ENCODE results near the gene AMPD3.

AMPD3 gene

DNA sequence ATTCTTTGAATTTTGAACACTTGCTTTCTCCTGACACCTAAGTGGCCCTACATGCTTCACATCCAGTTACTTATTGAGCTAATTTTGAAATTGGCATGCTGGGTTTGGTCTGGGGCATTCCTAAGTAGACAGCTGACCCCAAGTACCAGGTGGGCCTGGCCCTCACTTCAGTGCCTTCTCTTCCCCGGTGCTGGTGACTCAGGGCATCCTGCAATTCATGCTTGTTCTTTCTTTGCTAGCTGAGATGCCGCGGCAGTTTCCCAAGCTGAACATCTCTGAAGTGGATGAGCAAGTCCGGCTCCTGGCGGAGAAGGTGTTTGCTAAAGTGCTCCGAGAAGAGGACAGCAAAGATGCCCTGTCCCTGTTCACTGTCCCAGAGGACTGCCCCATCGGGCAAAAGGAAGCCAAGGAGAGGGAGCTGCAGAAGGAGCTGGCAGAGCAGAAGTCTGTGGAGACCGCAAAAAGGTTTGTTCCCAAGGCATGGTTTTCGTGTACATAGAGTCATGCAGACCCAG lies 6.3 kb downstream of the AMPD3 start:
- DNase-seq (ENCODE audit: low spot score) = no peak

DNA sequence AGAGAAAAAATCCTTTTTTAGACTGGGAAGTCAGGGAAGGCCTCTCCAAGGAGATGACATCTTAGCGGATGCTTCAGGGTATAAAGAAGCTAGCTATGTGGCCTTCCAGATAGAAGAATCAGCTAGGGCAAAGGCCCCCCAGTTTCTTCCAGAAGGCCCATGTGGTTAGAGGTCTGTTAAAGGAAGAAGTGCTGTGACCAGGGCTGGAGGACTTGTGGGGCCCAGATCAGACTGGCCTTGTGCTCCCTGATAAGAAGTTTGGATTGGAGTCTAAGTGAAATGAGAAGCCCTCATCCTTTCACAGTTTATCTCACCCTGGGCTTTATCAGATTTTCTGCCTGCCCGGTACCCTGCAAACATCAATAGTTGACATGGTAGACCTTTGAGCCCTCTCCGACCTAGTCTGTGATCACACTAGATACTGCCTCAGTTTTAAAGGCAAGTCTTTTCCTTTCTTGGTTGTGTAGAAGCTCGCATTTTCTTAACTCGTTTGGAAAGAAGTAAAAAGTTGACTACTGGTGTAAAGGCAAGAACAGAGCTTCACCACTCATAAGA lies 7.8 kb downstream of the AMPD3 start:
- no peak for DNase-seq (ENCODE audit: low spot score)

DNA sequence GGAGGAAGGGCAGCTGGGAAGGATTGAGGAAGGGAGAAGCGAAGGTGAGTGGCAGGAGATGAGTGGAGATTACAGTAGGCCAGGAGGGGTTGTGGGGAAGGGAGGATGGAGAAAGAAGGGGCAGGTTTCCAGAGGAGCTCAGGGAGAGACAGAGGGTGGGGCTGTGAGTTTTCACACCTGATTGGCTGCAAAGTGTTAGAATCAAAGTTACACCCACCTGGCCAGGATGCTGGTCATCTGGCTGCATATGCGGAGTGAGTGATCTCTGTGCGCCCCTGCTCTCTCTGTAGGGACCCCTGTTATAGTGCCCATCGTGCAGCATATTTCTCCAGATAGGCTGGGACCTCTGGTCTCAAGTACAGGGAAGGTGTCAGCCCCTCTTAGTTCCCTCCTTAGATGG lies 18.3 kb downstream of the AMPD3 start:
- DNase-seq (ENCODE audit: low spot score) = no peak

DNA sequence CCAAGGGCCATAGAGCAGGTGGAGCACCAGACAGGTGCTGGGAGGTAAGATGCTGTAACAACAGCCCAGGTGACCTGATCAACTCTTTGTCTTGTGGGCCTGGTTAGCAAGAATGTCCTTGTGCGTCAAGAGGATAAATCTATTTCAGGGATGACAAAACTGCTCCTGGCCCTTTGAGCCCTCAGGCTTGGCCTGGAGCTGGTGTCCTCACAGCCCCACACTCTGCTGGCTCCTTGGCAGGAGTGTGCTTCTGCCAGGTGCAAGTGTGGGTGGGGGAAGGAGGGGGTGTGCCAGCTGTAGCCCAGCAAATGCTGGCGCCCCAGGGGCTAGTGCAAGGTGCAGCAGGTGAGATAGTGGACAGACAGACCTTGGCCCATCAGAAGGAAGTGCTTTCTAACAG lies 19.5 kb downstream of the AMPD3 start:
- no peak for DNase-seq (ENCODE audit: low spot score)

DNA sequence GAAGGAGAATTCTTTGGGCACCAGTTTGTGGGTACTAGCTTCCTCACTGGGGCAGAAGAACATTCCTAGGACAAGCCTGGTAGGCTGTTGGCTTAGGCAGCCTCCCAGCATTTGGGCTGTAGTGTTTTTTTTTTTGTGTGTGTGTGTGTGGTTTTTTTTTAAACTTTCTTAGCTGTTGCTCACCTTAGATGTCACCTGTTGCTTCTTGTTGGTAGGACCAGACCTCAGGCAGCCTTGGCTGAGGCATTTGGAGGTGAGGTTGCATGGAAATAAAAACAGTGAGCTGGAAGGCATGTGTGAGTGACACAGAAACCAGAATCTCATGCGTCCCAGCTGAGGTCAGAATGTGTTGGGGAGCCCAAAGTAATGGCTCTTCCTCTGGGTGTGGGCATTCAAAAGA lies 21.3 kb downstream of the AMPD3 start:
- DNase-seq (ENCODE audit: low spot score) = no peak

DNA sequence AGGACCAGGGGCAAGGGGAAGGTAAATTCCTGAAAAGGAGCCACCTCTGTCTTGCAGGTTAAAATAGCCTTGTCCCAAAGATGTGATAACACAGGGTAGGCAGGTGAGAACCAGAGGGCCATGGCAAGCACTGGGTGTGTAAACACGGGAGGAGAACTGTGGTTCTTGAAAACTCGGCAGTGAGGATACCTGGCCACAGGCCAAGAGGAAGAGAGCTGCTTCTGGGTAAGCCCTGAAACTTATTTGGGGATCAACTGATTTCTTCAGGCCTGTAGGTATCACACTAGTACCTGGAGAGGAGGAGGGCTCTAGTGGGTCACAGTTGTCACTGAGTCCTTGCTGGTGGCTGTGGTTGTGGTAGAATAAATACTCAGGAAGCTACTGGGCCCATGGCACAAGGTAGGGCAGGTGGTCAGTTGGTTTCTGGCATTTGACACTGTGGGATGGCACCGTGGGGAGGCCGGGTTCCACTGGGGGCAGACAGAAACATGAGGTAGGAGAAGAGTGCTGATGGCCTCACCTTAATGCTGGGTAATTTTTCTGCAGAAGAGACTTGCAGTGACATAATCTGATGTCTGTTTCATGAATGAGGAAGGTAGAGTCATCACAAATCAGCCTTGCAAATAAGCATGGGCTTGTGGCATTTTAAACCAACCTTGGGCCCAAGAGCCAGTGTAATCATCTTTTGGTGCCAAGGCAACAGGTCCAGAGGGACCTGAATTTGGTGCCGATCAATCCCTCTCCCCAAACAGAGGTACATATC lies 22.0 kb downstream of the AMPD3 start:
- DNase-seq (ENCODE audit: low spot score) = no peak

DNA sequence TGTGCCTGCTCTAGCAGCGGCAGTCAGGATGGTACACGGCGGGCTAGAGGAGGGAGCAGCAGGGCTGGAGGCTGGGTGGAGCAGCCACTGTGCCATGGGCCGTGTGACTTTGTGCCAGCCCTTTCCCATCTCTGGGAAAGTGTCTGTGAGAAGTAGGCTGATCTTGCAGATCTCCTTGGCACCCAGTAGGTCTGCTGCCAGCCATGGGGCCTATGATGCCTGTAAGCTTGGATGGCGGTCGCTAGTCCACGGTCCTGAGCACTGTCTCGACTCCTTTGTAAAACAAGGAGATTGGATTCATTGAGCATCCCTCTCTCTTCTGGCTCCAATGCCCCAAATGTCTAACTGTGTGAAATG lies 22.6 kb downstream of the AMPD3 start:
- DNase-seq (ENCODE audit: low spot score) = no peak

DNA sequence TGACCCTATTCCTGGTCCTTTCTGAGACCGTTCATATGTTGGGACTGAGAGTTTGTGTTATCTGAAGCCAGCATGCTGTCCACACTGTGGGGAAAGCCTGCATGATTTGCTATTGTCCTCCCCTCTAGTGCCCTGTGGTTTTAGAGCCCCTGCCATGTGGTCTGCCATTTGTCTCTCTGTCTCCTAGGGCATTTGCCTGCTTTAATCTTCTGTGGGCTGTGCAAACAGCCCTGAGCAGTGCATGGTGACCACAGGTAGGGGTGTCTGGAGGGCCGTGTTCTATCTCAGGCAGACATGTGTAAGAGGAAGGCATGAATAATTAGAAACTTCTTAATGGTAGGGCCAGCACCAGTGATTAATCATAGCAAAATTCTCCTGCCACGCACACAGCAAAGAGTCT lies 23.0 kb downstream of the AMPD3 start:
- DNase-seq (ENCODE audit: low spot score) = no peak

DNA sequence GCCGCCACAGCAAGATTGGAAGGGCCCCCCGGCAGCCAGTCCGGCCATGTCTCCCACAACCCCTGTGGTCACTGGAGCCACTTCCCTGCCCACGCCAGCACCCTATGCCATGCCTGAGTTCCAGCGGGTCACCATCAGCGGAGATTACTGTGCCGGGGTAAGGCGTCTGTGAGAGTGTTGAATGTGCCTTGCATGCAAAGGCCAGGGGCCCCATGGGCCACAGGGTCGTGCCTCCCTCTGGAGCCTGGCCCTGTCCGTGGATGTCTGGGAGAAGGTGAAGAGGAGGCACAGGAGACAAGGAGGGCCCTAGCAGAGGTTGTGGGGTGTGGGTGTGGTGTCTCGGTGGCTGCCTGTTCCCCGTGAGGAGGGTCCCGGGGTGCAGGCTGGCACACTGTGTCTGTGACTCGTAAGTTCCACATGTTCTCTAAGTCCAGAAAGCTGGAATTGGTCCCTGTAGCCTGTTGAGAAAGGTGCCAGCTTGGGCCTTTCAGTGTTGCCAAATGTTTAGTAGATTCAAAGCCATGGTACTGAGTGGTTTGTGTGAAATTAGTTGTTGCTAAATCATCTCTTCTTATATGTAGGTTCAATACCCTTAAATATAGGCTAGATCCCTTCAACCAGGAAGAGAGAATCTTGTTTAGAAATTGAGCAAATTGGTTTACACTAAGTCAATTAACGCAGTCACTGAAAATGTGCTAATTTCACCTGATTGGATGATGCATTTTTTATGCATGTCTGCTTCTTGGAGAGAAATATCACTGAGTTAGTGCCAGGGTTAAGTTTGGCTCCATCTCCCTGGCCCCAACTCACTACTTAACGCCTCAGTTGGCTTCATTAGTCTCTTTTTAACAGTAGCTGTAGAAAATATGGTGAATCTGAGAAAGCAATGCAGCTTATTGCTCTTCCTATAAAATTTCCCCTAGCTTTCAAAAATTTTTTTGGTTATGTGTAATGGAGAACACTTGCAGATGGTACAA lies 23.8 kb downstream of the AMPD3 start:
- peak; percentile 51 for DNase-seq (ENCODE audit: low spot score)

DNA sequence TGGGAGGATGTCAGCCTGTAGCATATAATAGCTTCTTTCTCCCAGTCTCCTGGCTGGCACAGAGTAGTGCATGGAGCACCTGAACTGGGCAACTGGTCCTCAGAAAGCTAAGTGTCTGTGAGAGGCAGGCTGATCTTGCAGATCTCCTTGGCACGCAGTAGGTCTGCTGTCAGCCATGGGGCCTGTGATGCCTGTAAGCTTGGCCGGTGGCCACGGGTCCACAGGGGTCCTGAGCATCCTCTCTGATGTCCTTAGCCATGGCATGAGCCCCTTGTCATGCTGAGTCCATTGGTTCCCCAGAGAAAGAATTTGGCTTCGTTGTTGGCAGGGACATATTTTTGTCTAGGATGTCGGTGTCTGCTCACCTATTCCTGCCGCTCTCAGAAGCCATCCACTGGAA lies 25.0 kb downstream of the AMPD3 start:
- no peak for DNase-seq (ENCODE audit: low spot score)

DNA sequence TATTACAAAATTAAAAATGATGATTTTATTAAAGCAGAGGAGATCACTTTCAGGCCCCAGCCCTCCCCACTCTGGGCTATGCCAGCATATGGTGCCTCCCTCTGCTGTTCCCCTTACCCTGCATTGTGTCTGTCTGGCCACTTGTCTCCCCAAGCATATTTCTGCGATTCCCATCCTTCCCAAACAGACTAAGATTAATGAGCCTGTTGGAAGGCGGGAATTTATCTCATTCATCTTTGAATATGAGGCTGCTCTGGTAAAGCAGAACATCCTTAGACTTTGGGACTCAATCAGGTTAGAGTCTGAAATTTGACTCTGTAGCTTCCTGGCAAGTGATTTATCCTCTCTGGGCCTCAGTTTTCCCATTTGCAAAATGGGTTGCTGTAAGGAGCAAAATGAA lies 25.7 kb downstream of the AMPD3 start:
- DNase-seq (ENCODE audit: low spot score) = no peak

DNA sequence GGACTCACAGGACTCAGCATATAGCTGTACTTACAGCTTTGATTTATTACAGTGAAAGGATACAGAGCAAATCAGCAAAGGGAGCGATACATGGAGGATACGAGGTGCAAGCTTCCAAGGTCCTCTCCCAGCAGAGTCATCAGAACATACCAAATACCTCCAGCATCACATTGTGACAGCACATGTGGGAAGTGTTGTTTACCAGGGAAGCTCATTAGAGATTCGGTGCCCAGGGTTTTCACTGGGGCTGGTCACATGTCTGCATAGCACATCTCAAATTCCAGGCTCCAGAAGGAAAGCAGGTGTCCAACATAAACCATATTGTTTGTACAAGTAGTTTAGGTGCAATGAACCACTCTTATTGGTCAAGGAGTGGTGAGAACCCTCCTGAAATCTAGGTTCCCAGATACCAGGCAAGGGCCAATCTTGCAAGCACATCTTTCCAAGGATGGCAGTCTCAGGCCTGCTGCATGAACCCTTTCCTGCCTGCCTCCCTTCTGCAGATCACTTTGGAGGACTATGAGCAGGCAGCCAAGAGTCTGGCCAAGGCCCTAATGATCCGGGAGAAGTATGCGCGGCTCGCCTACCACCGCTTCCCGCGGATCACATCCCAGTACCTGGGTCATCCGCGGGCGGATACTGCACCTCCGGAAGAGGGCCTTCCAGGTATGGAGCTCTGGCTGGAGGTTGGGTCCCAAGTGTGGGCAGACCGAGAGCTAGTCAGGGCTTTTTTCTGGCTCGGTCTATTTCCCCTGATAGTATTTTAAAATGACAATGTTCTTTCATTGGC lies 26.7 kb downstream of the AMPD3 start:
- DNase-seq (ENCODE audit: low spot score) = no peak

DNA sequence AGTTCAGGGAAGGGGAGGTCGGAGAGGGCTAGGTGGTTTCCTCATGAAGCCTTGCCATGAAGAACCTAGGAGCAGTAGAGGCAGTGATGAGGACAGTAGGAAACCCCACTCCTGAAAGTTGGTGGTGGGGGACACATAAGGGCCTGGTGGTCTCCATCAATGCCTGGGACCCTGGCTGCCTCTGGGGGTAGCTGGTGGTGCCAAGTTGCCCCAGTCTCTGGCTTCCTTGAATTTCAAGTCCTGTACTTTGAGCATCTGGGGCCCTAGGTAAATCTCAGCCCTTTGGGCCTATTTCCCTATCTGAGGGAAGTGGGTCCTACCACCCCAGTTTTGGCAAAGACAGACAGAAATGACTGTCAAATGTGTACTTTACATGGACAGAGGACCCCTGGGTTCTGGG lies 28.1 kb downstream of the AMPD3 start:
- no peak for DNase-seq (ENCODE audit: low spot score)

DNA sequence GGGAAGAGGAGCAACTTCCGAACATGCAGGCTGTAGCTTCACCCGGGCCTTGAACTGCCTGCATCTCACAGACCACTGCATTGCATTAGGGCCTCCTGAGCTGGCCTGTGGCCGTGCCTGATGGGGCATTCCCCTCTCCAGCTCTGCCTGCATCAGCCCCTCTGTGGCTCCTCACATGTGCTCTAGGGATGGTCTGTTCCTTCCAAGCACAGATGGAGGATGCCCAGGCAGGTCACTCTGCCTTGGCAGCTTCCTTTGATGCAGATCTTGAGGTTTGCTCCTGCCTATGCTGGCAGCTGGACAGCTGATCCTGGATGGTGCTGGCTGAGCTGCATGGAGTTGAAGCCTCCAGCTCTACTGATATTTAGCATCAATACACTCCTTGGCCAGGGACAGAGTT lies 28.5 kb downstream of the AMPD3 start:
- no peak for DNase-seq (ENCODE audit: low spot score)

DNA sequence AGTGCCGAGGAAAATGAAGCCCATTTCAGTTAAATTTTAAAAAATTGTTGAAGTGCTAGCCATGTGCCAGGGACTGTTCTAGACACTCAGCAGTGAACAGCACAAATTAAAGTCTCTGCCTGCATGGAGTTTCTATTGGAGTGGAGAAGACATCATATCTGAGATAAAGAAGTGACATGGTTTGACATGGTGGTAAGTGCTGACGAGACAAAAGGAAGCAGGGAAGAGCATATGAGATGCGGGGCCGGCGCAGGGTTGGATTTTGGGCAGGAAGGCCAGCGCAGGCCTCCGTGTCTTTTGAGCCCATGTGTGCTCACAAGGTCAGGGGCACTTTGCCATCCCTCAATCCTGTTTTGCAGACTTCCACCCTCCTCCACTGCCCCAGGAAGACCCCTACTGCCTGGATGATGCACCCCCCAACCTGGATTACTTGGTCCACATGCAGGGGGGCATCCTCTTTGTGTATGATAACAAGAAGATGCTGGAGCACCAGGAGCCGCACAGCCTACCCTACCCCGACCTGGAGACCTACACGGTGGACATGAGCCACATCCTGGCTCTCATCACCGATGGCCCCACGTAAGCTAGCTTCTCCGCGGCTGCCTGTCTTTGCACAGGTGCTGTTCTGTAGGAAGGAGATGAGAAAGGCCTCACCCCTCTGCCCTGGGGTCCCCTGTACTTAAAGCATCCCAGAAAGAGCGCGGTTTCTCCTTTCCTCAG lies 29.6 kb downstream of the AMPD3 start:
- DNase-seq (ENCODE audit: low spot score) = no peak

DNA sequence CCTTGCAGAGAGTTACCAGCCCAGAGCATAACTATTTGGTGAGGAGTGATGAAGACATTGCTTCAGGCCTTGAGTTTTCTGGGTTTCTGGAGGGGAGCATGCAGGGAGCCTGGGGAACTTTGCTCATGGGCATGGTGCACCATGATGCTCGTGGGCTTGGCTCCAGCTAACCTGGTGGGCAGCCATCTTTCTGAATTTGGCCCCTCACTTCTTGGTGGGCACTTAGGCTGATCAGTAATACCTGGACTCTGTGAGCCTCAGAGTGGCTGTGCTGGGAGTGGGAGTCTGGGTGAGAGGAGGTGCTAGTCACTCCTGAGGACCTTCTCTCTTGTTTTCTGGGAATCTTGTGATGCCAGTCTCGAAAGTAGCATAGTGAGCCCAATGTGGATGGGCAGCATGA lies 30.6 kb downstream of the AMPD3 start:
- DNase-seq (ENCODE audit: low spot score) = no peak

DNA sequence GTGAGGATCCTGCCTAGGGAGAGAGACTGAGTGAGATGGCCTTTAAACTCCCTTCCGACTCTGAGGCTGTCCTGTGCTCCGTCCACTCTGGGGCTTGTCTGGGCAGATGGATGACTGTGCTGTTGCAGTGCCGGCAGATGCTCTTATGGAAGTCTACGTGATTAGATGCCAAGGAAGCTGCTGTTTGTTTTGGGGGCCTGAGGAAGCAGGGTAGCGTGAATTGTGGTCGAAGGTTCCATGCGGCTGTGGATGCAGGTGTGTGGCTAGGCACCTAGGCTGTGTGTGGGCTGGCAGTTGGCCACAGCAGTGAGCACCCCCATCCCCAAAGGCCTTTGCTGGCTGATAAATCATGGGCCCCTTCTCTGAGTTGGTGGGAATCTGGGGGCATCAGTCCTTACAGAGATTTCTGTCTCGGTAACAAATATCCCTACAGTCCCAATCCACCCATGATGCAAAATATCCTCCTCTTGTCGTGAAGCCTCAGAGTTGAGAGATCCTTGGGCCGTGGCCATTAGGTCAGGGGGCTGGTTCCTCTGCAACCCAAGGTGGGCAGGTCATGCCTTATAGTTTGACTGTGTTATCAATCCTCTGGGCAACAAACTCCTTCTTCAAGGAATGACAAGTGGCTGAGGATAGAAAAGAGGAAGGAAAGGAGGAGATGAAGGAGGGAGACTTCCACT lies 31.2 kb downstream of the AMPD3 start:
- no peak for DNase-seq (ENCODE audit: low spot score)

DNA sequence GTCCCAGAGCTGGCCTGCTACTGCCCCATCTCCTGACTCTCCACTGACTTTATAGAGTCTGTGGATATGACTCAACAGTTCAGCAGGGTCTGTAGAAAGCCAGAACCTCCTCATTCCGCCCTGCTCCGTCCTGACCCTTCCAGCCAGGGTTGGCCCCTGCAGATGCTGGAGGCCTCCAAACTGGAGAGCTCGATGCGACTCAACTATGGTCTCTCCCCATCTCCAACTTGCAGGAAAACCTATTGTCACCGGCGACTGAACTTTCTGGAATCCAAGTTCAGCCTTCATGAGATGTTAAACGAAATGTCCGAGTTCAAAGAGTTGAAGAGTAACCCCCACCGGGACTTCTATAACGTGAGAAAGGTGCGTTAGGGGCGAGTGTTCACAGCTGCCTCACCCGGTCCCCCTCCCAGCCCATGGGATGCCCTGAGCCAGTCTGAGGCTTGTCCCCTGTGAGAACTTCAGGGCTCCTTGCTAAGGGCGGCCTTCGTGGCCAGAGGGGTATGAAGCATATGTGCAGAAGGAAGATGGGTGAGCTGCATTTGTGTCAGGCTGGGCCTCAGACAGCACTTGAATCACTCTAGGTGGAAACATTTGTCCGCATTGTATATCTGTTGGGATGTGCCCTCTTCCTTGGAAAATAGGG lies 32.1 kb downstream of the AMPD3 start:
- DNase-seq (ENCODE audit: low spot score) = no peak

DNA sequence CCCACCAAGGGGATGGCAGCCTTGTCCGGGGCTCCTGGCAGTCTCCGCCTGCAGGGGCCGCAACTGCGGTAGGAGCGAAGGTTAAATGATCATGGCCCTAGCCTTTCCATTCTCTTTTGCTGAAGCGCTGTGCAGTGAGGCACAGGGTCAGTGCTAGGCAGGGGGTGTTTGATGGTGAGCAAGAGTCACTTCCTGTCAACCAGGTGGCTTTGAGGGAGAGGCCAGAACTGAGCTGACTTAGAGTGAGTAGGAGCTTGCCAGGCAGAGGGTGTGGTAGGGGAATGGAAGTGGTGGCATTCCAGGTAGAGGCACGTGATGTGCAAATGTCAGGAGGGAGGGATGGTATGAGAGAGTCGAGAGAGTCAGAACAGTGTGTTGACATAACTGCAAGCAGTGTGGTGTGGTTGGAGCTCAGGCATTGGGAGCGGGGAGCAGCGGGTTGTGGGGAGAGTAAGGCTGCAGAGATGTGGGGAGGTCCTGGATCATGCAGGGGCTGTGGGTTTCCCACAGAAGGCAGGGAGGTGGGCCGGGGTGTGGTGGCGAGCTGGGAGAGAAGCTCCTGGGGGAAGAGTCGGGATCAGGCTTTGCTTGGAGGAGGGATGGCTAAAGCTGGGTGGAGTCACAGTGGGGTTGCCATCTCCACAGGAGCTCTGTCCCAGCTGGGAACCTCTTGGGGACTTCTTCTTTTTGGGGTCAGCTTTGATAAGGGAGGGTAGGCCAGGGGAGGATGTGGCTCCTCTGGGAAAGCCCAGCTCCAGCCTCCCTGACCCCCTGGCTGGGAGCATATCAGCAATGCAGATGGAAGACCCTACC lies 33.3 kb downstream of the AMPD3 start:
- DNase-seq (ENCODE audit: low spot score) = no peak
